ENCODE data around the gene PROS1.
"Not testable (repeated sequence)": the region's sequence is repeated elsewhere in the genome, so short reads cannot be mapped to it uniquely, and the experiment has no call there.

DNA sequence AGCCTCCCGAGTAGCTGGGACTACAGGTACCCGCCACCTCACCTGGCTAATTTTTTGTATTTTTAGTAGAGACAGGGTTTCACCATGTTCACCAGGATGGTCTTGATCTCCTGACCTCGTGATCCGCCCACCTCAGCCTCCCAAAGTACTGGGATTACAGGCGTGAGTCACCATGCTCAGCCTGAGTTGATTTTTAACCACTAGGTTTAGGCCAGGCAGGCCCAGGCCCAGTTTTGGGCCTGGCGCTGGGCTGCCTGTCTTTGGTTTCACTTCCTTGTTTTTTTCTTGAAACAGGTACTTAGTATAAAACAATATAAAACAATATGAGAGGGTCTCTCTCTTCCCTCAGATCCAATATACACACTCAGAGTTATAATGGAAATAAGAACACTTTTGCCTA, 36.2 kb downstream of the PROS1 start:
- TF ChIP-seq EZH2 (IDR thresholded peaks at IDR 0.05); POLR2AphosphoS5 (IDR thresholded peaks at IDR 0.05; ENCODE audit: borderline replicate concordance, low read depth, low read length); FOXP2 (optimal IDR thresholded peaks at IDR 0.05; ENCODE audit: control extremely low read depth, extremely low read length, insufficient read depth): not testable (repeated sequence)
